GM18508 (cell line): ENCODE data around the gene SEPTIN5.
"Not testable (repeated sequence)": the region's sequence is repeated elsewhere in the genome, so short reads cannot be mapped to it uniquely, and the experiment has no call there.

Experiments used
- ATAC-seq: cut with Tn5 transposase; IDR thresholded peaks from one replicate; pipeline ENCODE4 v1.9.1; 2021; ENCODE audit warnings: moderate number of reproducible peaks; ENCODE audit not compliant: insufficient read depth, unreplicated experiment

The SEPTIN5 gene

GRCh38 chr22:19714312-19715187, at the start of gene SEPTIN5:
TSS of gene SEPTIN5 (plus strand) at chr22:19714503. CDS start at chr22:19714589, 86 bp downstream.
- no peak for ATAC-seq

GRCh38 chr22:19664951-19665783, 49.1 kb upstream of the SEPTIN5 start:
- ATAC-seq: no peak

DNA sequence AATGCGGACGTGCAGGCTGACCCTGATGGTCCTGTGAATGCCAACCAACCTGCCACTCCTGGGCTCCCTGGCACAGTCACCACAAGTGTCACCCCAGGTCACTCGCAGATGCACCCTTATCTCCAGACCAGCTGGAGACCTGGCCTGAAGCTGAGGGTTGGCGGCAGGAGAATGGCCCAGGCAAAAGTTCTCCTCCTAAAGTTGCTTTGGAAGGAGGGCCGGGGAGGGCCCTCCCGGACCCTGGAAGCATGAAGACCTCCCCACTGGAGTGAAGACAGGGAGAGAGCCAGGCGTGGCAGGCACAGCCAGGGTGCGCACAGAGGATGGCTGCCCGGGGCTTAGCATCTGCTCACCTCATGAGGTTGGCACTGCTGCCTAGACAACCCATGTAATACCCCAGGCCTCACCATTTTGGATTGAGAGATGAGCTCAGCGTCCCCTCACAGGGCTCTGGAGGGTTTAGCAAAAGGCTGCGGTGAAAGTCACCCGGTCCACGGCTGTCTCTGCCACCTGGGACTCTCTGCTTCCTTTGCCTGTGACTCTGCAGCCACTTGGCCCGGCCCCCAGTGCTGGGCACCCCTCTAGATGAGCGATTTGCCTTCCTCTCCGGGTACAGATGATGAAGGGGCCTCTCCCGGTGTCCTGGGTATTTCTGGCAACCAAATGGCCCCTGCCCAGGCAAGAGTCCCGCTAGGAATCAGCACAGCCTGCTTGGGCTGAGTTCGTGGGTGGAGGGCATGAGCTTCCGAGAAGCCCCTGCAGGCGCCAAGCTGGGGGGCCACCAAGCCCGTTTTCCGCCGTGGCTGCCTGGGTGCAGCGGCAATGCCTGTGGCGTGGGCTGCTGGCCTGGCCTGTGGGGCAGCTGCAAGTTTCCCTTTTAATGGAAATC, 48.3 kb upstream of the SEPTIN5 start:
- ATAC-seq: no peak

GRCh38 chr22:19666673-19667593, 47.4 kb upstream of the SEPTIN5 start:
- ATAC-seq: no peak

DNA sequence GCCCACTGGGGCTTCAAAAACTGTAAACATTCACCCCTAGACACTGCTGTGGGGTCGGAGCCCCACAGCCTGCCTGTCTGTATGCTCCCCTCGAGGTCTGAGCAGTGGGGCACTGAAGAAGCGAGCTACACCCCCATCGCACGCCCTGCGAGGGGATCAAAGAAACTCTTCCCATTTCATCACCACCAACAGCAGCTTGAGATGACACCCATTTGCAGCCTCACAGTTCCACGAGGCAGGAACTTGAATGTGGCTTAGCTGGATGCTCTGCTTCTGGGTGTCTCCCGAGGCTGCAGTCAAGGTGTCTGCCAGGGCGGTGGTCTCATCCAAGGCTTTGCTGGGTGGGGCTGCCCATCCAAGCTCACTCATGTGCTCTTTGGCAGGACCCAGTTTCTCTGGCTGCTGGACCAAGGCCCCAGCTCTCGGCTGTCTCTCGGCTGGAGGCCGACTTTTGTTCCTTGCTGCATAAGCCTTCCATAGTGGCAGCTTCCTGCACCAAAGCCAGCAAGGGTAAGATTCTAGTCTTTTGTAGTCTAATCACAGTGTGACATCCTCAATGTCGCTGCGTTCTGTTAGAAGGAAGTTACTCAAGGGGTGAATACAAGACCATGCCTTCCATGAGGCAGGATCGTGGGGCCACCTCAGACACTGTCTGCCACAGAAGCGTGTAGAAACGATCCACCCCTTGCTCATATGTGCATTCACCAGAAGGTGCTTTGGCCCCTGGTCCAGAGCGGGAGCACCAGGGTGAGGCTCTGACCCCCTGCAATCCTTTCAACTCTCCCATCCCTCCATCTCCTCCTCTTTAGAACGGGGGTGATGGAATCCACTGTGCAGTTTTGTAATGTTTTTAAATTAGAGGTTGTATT, 46.2 kb upstream of the SEPTIN5 start:
- no peak for ATAC-seq

DNA sequence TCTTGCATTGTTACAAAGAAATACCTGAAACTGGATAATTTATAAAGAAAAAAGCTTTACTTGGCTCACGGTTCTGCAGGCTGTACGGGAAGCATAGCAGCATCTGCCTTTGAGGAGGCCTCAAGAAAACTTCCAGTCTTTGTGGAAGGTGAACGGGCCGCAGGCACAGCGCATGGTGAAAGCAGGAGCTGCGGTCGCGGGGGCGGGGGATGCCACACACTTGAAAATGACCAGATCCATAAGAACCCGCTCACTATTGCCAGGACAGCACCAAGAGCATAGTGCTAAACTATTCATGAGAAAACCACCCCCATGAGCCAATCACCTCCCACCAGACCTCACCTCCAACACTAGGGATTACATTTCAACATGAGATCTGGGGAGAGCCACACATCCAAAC, 45.6 kb upstream of the SEPTIN5 start:
- ATAC-seq: no peak

GRCh38 chr22:19669570-19669969, 44.7 kb upstream of the SEPTIN5 start:
- no peak for ATAC-seq

GRCh38 chr22:19671316-19671715, 43.0 kb upstream of the SEPTIN5 start:
- ATAC-seq: no peak

DNA sequence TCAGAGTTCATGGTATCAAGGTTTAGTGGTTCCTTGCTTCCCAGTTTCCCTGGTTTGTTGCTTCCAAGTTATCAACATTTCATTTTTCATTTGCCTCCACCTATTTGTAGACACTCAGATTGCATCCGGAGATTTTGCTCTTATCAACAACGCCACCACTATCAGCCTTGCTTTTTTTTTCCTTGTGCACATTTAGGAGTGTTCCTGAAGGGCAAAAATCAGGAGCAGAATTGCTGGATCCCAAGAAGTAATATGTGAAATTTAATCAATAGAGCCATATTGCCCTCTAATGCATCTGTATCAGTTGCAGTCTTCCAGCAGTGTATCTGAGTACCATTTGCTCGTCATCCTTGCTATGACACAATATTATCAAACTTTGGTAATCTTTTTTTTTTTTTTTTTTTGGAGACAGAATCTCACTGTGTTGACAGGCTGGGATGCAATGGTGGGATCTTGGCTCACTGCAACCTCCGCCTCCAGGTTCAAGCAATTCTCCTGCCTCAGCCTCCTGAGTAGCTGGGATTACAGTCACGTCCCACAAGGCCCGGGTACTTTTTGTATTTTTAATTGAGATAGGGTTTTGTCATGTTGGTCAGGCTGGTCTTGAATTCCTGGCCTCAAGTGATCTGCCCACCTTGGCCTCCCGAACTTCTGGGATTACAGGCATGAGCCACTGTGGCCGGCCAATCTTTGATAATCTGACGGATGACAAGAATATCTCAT, 42.1 kb upstream of the SEPTIN5 start:
- ATAC-seq: no peak

- ATAC-seq: no peak
Observed at GRCh38 chr22:19673660-19674059, 40.6 kb upstream of the SEPTIN5 start.

DNA sequence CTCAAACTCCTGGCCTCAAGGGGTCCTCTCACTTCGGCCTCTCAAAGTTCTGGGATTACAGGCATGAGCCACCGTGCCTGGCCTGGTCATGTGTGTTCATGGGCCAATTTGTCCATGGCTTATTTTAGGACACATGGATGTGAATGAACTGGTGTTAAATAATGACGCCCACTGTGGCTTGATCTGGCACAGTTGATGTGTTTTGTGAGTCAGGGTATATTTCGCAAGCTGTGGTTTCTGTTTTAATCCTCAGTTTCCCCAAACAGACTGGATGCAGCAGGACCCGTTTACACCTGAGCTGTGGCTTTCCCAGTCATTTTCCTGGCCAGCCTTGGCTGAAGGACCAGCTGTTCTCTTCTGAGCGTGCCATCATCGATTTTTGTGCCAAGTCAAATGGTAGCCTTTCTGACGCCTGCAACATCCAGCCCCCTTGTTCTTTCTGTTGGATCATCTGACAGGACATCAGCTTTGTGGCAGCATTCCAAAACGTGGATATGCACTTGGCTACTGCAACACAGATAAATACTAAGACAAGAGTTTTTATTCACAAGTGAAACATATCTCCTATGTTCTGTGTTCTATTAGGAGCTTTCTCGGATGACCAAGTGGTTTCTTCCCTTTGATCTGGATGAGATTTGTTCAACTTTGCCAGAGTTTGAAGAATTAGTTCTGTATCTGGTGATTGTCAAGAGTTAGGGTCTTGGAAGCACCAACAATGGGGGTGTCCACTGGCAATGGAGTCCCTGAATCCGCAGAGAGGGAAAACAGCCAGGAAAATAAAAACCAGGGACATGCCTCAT, 40.0 kb upstream of the SEPTIN5 start:
- no peak for ATAC-seq

DNA sequence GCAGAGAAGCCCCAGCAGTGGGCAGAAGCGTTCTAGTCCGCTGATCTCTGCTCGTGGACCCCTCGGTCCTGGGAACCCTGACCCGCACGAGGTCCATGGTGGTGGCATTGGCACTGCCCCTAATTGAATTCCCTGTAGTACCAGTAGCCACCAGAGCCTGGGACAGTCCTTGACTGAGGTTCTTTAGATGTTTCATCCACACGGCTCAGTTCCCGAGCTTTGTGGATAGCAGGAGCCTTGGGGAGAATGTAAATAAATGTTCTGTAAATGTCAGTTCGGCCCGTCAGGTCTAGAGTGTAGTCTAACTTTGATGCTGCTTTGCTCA, 39.4 kb upstream of the SEPTIN5 start:
- no peak for ATAC-seq

- ATAC-seq: no peak
Observed at GRCh38 chr22:19675428-19675827, 38.9 kb upstream of the SEPTIN5 start.

GRCh38 chr22:19676437-19676836, 37.9 kb upstream of the SEPTIN5 start:
- not testable (repeated sequence) for ATAC-seq

- ATAC-seq: no peak
Observed at GRCh38 chr22:19678949-19679521, 35.3 kb upstream of the SEPTIN5 start.

GRCh38 chr22:19679522-19680101, 34.7 kb upstream of the SEPTIN5 start:
- no peak for ATAC-seq
